Measurements from ENCODE around the gene CTIF.

CTIF gene

GRCh38 chr18:48836231-48836805 is 297.5 kb downstream of the CTIF start:
- in situ Hi-C loops (cut with HindIII; ENCODE audit: low sequenced_read_pairs) = no loop called here

DNA sequence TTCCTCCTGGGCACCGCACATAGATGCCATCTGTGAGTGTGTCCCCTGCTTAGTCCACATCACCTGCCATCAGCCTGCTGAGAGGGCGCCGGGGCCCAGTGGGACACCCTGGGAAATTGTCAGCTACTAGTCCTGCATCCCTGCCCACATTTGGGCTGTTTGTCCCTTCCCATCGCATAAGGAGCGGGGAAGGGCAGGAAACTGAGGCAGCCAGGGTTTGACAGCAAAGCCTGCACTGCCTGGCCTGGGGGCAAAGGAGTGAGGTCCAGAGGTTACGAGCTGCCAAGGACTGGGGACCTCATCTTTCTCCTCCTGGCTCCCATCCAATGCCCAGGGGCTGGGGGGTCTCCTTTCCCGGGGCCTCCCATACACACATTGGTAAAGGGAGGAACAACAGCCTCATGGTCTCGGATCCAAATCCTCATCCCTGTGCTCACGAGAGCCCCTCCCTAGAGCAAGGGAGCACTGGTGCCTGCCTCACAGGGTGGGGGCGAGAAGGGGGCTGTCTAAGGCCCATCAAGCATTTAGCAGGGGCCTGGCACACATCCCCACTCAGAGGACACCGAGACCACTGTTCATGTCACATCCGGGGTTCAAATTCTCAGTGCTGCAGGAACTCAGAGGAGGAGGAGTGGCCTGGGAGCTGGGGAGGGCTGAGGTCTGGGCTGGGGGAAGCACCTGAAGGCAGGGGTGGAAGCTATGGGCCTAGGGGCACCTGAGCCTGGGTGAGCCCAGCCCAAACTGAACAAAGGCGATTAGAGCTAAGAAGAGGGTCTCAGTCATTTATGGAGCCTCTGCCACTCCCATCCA is 298.2 kb downstream of the CTIF start:
- in situ Hi-C loops (cut with HindIII; ENCODE audit: low sequenced_read_pairs) = no loop called here

DNA sequence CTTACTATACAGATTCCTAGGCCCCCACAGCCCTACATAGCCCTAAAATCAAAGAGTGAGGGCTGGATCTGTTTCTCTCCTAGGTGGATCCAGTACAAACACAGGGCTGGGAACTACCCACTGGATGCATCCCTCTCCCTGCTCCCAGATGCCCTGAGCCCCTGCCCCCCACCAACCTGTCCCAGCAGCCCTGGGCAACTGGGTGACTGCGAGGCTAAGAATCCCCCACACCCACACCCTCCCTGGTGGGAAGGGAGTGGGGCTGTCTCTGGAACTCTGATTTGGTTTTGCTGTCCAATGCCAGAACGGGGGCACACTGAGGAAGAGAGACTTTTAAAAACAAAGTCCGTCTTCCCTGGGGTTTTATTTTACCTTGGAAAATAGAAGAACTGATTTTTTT is 298.8 kb downstream of the CTIF start:
- in situ Hi-C loops (cut with HindIII; ENCODE audit: low sequenced_read_pairs) = no loop called here

DNA sequence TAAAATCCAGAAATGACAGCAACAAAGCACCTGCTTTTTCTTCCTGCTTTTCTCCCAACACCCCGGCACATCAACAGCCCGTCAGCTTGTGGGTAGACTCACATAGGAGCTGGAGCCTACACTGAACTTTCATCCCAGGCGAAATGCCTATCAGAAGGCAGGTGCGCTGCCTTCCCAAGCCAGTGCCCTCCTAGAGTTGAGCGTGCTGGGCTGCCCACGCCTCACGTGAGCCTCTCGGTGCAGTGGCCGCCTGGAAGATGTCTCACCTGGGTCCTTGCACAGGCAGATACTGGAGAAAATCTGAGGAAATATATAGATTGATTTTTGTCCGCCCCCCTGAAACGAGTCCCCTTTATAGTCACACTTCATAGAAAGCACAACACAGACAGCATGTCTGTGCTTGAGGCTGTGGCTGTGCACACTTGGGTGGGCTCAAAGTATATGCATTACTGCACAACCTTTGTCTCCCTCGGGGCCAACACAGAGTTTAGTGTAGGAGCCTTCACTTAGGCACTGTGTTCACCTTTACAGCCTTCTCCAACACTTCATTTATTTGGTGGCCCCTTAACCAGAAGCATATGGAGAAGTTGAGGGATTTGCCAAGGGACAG is 299.4 kb downstream of the CTIF start:
- in situ Hi-C loops (cut with HindIII; ENCODE audit: low sequenced_read_pairs) = no loop called here

GRCh38 chr18:48838921-48839818 is 300.3 kb downstream of the CTIF start:
- in situ Hi-C loops (cut with HindIII; ENCODE audit: low sequenced_read_pairs) = no loop called here

DNA sequence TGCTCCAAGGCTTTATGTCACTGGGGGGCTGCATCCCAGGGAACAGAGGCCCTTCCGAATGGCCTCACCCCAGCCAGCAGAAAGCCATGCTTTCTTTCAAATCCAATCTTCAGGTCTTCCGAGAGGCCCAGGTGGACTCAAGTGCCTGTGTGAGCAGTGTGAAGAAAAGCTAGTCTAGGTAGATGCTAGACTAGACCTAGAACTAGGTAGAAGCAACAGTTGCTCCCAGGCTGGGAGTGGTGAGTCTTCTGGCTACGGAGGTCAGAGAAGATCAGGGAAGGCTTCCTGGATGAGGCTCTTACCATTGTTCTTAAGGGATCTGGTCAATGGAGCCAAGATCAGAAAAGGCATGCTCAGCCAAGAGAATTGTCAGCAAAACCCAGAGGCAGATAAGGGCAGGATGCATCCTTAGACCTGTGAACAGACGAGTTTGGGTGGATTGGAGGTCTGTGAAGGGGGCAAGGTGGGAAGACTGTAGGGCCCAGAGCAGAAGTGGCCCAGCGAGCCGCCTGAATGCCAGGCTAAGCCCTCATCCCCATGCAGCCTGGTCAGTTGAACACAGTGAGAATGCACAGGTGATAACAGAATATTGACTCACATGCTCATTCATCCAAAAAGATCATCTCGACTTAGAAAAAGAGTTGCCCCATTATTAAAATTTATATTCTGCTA is 301.1 kb downstream of the CTIF start:
- in situ Hi-C loops (cut with HindIII; ENCODE audit: low sequenced_read_pairs) = loop anchor here (5.0 kb wide), 2 partner anchors 58 to 82 kb away; no protein-coding TSS in a partner anchor

DNA sequence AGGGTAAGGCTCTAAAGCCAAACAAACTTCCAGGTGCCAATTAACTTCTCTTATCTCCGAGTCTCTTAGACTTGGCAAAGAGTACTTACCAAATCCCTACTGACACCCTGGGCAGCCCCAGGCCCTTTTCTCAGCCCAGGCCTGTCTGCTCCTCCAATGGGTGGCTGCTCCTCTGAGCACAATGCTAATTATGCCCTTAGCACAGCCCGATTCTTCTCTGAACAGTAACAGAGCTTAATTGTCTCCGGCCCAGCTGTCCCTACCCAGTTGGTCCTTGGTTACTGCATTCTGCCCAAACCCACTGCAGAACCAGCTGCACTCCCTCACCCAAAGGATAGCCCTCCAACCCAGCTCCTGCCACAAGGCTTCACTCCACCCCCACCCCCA is 301.7 kb downstream of the CTIF start:
- in situ Hi-C loops (cut with HindIII; ENCODE audit: low sequenced_read_pairs) = loop anchor here (5.0 kb wide), 2 partner anchors 58 to 82 kb away; no protein-coding TSS in a partner anchor

DNA sequence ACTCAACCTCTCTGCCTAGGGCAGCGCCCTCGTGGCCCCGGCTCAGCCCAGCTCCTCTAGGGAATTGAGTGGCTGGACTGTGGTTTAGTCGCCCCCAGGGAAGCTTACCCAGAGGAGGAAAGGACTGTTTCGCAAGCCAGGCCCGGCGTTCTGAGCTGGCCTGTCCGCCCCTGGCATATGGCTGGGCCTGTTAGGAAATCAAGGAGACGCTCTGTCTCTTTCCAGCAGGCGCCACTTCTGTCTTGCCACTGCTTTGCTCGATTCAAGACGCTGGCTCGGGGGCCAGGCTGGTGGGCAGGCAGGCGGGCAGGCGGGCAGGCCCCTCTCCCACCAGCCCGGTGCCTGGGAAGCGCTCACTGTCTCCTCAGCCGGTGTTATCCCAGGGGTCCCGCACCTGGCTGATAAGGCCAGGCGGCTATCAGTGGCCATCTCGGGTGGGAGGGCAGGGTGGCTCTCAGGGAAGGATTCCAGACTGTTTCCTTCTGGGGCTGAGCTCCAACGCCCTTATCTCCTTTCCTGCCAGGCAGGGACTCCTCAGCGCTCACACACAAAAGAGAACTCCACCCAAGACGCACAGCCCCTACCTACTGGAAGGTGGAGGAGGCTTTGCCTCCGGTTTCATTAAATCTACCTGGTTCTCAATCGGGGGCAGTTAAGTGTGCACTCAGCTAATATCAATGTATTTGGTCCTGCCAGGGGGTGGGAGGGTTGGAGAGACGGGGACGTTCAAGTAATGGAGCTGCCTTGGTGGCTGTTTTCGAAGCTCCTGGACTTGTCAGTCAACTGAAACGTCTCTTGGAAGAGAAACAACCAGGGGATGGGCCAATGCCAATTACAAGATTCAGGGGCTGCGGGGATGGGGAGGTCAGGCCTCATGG is 302.8 kb downstream of the CTIF start:
- in situ Hi-C loops (cut with HindIII; ENCODE audit: low sequenced_read_pairs) = loop anchor here (5.0 kb wide), 2 partner anchors 59 to 81 kb away; no protein-coding TSS in a partner anchor

DNA sequence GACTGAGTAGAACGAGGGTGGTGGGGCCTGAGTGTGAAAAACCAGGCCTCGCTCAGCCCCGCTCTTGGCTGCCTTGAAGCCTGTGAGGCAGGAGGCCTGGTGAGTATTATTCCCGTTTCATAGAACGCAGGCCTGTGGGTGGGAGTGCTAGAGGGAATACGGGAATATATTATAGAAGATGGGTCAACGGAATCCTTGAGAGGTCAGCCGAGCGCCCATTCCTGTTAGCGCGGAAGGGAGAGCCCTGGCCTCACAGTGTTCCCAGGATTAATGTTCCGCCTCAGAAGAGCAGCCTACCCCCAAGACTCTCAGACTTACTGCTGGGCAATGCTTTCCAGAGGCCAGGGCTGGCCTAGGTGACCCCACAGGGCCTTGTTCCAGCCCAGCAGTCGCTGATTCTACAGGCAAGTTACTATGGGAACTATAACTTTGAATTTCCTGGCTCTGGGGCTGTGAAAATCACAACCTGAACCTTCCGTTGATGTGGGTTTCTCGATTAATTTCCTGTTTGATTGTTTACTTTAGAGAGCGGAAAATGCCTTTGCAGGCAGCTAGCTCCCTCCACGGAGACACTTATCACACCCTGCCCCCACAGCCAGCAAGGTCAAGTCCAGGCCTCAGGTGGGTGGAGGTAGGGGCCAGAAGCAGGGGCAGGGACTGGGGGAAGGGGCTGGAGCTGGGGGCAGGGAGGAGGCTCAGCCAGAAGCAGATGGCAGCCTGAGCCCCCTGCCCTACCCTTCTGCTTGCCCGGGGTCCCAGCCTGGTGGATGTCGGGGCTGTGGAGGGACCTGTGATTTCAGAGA is 303.6 kb downstream of the CTIF start:
- in situ Hi-C loops (cut with HindIII; ENCODE audit: low sequenced_read_pairs) = loop anchor here (5.0 kb wide), 2 partner anchors 60 to 80 kb away; no protein-coding TSS in a partner anchor

GRCh38 chr18:48843162-48843561 is 304.3 kb downstream of the CTIF start:
- in situ Hi-C loops (cut with HindIII; ENCODE audit: low sequenced_read_pairs) = loop anchor here (5.0 kb wide), 2 partner anchors 61 to 79 kb away; no protein-coding TSS in a partner anchor

GRCh38 chr18:48843596-48843995 is 304.8 kb downstream of the CTIF start:
- in situ Hi-C loops (cut with HindIII; ENCODE audit: low sequenced_read_pairs) = loop anchor here (5.0 kb wide), 2 partner anchors 61 to 79 kb away; no protein-coding TSS in a partner anchor

- in situ Hi-C loops (cut with HindIII; ENCODE audit: low sequenced_read_pairs) = loop anchor here (5.0 kb wide), 2 partner anchors 62 to 78 kb away; no protein-coding TSS in a partner anchor
These were observed 305.4 kb downstream of the CTIF start for GRCh38 chr18:48844271-48844670.

DNA sequence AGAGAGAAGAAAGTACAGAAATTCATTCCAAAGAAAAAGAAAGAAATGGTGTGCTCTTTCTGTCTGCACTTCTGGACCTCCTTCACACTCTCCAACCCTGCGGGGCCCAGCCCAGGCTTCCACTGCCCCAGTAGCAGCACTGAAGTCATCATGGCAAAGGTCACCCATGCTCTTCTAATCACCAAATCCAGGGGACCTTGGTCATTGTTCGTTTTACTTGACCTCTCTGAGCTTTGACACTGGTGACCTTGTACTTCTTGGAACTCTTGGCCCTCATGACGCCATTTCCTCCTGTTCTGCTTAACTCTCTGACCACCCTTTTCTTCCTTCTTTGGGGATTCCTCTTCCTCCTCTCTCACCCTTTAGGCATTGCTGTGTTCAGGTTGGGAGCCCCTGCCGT is 306.3 kb downstream of the CTIF start:
- in situ Hi-C loops (cut with HindIII; ENCODE audit: low sequenced_read_pairs) = no loop called here

- in situ Hi-C loops (cut with HindIII; ENCODE audit: low sequenced_read_pairs) = no loop called here
These were observed 307.6 kb downstream of the CTIF start for GRCh38 chr18:48846423-48846932.

- in situ Hi-C loops (cut with HindIII; ENCODE audit: low sequenced_read_pairs) = no loop called here
These were observed 309.1 kb downstream of the CTIF start for GRCh38 chr18:48847807-48848486.

GRCh38 chr18:48848641-48849143 is 309.9 kb downstream of the CTIF start:
- in situ Hi-C loops (cut with HindIII; ENCODE audit: low sequenced_read_pairs) = no loop called here

Data from endothelial cell of hepatic sinusoid (primary cell).